ENCODE results near the gene LRG1.

LRG1 gene, protein sequence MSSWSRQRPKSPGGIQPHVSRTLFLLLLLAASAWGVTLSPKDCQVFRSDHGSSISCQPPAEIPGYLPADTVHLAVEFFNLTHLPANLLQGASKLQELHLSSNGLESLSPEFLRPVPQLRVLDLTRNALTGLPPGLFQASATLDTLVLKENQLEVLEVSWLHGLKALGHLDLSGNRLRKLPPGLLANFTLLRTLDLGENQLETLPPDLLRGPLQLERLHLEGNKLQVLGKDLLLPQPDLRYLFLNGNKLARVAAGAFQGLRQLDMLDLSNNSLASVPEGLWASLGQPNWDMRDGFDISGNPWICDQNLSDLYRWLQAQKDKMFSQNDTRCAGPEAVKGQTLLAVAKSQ

DNA sequence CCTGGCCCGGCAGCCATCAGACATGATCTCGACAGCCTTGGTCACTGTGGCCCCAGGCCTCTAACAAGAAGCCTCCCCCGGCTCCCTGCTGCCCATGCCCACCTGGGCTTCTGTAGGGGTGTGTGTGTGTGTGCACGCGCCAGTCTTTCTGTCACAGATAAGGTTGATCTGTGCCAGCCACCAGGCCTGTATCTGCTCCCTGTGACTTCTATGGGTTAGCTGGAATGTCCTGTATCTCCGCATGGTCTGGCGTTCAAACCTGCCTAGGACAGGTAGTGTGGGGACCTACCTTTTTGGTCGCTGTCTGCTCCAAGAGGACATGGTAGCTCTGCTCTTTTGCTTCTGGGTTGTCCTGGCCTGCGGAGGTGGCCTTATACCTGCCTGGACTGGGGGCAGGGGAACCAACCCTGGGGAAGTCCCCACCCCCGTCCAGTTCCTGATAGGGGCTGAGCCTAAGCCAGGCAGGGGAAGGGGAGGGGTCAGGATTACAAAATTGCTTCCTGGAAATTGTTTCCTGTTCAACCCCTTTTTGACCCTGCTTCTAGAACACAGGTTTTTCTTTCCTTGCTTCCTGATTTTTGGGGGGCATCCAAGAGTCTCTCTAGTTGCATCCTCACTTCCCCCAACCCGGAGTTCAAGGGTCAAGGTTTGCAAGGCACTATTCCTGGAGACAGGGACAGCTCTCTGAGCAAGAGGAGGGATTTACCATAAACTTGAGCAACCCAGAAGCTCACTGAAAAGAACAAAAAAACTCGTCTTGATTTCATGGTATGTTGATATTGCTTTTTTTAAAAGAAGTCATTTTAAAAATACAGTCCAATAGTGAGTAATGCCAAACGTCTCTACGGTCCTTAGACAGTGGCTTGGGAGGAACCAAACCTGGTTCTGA lies at the start of gene LRG1:
Gene LRG1, minus strand, starts transcription at position 344 of the 889 bp plus-strand sequence. Its CDS starts 23 bp downstream, at position 321.
- peak; percentile 33 for DNase-seq

DNA sequence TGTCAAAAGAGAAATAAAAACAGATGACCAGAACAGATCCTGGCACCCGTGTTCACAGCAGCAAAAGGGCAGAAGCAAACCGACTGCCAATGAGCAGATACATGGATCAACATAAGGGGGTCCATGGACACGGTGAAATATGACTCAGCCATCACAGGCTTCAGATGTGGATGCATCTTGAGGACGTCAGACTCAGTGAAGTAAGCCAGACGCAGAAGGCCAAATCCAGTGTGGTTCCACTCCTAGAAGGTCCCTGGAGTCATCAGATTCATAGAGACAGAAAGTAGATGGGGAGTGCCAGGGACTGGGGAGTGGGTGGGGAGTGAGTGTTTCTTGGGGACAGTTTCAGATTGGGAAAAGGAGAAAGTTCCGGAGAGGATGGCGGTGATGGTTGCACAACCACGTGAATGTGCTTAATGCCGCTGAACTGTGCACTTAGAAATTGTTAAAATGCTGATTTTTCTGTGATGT lies 48.5 kb upstream of the LRG1 start:
- no peak for DNase-seq

DNA sequence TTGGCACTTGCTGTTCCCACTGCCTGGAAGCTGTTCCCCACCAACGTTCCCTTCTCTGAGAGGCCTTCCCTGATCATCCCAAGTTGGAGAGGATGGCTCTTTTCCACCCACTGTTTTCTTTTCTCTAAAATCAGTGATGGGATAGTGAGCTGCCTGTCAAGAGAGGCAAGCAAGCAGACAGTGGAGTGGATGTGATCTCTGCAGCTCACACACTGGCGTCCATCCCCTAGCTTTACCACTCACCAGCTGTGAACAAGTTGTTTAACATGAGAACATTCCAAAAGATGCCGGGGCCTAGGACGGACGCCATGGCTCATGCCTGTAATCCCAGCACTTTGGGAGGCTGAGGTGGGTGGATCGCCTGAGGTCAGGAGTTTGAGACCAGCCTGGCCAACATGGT lies 47.7 kb upstream of the LRG1 start:
- DNase-seq = no peak

DNA sequence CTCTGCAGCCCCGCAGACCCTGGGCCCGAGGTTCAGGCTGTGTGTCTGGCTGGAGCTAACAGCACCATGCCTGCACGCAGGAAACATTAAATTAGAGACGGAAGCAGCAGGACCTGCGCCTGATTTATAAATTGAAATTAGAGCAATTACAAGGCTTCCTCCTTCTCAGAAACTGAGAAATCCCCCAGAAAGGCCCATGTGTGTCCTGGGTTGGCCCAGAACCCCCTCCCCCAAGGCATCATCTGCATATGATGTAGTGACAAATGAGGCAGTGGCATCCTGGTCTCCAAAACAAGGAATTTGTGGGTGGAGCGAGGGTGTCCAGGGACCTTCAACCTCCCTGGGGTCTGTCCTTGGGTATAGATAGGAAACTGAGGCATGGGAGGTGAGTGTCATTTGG lies 46.9 kb upstream of the LRG1 start:
- no peak for DNase-seq

DNA sequence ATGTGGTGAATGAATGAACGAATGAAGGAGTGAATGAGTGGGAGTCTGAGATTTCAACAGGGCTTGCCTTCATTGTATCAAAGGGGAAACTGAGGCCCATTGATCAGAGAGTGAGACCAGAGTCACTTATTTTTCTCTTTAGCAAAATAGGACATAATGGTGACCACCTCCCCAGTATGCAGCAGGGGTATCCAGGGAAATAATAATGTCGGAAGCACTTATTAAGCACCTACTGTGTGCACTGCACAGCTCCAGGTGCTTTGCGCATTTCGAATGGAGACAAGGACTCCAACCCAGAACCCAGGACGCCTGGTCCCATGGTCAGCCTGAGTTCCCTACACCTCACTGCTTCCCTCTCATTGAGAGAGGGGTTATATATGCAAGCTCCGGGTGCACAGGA lies 46.4 kb upstream of the LRG1 start:
- DNase-seq = no peak

DNA sequence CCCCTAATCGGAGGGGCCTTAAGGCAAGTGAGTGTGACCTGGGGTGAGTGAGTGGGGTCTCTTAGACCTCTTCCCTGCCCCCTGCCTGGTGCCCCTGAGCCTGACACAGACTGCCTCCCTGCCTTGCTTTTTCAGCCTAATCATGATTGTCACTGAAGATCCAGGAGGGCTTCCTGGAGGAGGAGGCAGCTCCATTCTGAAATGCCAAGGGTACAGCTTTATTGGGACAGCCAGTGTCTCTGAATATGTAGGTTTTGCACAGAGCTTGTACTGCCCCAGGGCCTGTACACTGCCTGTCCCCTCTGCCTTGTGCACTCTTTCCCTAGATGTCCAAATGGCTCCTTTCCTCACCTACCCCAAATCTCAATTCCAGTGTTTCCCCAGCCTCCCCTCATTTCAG lies 45.7 kb upstream of the LRG1 start:
- DNase-seq = no peak

DNA sequence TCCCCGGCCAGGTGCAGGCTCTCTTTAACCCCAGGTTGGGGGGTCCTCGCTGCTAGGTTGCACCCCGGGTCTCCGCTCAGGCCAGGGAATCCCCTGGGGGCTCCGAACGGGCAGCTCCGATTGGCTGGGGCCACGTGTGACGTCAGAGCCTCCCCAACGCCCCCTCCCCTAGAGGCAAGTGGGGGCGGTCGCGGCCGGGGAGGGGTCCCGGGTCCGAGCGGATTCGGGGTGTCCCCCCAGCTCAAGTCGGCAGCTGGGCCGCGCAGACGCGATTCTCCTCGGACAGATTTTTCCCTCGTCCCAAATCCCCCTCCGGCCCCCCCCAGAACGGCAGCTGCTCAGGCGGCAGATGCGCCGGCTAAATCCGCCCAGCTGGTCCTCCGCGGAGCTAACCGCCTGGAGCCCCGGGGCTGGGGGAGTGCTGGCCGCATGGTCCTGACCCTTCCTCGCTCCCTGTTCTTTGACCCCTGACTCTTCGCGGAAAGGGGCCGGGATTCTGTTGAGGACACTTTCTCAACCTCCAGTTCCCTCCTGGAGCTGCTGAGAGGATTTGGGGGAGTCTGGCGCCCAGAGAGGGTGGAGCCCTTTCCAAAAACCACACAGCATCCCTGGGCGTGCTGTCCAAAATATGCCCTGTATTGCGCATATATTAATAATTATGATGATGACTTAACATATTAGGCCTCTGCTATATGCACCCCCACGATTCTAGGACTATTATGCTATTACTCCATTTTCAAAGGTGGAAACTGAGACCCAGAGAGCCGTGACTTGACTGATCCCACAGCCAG lies 45.0 kb upstream of the LRG1 start:
- no peak for DNase-seq

DNA sequence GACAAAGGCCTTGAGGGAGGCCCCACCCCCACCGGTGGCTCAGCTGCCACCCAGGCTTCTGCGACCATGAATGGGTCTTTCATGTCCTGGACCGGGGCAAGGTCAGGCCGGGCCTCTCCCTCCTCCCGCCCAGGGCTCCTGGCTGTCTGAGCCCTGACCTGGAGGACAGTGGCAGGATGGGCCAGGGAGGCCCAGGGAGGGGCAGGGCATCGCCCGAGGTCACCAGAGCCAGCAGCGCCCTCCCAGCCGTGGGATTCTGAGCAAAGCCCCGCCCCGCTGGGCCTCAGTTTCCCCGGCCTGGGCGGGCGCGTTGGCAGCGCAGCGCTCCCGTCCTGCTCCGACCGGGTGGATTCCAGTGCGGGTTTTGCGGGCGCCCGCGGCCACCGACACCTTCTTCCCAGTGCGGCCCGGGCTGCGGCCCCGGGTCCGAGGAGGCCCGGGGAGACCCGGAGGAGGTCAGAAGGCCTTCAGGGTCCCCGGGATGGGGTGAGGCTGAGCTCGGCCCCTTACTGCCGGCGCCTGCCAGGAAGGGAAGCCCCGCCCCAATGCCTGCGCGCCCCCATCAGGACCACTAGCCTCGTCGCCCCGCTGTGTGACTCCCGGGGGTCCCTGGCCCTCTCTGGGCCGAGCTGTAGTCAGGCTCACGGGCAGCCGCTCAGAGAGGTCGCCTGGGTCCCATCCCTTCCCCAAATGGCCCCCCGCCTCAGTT lies 44.3 kb upstream of the LRG1 start:
- DNase-seq = peak; percentile 70

DNA sequence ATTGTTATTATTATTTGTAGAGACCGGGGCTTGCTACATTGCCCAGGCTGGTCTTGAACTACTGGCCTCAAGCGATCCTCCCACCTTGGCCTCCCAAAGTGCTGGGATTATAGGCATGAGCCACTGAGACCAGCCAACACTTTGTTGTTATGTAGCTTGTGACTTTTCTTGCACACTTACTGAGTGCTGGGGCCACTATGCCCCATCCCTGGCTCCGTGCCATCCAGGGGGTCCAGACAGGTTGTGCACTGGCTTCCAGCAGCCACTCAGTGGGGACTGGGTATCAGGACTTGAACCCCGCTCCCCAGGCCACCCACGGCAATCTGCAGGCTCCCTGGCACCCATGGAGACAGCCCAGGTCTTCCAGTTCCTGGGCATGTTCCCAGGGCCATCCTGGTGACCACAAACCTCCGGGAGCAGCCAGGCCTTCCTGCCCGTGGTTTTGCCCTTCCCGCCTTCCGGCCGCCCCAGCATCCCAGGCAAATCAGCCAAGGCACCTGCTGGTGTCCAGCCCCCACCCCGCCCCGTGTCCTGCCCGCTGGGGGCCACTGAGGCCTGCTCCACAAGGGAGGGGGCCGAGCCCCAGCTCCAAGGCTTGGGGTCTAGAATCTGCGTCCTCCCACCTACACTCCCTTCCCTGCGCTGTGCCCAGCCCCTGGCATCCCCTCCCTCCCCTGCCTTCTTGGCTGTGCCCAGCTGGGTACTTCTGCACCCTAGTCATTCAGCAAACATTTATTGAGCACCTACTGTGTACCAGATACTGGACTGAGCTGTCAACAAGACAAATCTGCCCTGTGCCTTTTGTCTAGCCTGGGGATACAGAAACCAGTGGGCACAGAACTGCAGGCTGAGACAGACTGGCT lies 43.4 kb upstream of the LRG1 start:
- DNase-seq = no peak

DNA sequence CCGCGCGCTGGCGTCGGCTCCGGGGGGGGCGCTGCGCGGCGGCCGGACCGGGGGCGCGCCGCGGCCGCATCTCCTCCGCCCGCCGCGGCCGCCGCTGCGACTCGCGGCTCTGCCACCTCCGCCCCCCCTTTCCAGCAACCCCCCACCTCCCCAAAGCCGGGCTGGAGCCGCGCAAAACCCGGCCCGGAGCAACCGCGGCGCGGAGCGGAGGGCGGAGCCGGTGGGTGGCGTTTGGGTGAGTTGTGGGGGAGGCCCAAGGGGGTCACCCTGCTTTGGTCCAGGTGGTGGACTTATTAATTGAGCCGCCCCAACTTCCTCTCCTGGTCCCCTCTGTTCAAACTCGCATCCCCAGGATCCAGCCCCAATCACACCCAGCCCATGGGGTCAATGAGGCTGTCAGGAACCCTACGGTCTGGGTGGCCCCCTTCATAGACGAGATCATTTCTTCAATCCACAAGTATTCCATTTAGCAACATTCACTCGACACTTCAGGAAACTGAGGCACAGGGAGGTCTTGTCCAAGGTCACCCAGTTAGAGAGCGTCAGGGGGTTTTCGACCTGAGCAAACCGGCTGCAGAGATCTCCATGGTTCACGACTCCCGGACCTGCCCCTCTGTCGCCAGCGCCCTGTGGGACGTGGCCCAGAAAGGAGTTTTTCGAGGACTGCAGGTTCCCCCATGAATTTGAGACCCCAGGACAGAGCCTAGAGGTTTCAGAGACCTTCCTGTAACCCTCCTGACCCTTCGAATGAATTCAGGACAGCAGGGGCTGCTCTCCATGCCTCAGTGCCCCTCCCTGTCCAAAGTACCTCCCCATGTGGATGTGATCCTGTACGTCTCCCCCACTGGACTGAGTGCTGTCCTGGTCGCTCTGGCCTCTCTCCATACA lies 42.1 kb upstream of the LRG1 start:
- DNase-seq = peak; percentile 56

DNA sequence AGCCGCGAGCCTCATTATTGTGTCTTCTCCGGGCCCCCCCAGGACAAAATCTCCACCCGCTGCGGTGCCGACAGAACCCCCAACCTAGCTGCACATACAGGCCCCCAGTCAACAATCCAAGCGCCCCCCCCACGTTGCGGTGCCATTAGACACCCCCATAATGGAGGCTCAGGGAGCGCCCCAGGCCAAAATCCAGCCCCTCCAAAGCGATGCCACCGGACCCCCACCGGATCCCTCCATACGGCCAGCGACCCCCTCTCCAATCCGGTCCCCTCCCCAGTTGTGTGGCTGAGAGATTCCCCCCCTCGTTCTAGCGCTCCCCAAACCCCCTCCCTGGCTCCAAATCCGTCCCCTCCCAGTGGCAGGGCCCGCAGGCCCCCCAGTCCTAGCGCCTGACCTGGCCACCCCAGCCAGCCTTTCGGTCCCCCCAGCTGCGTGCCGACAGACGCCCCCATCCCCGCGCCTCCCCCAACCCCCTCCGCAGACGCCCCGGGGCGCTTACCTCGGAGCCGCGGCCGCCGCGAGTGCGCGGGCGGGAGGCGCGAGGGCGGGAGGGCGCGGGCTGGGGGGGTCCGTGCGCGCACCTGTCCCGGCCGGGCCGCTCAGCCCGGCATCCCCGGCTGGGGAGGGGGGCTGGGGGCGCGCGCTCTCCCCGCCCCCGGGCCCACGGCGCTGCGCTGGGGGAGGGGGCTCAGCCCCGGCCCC lies 41.3 kb upstream of the LRG1 start:
- no peak for DNase-seq

DNA sequence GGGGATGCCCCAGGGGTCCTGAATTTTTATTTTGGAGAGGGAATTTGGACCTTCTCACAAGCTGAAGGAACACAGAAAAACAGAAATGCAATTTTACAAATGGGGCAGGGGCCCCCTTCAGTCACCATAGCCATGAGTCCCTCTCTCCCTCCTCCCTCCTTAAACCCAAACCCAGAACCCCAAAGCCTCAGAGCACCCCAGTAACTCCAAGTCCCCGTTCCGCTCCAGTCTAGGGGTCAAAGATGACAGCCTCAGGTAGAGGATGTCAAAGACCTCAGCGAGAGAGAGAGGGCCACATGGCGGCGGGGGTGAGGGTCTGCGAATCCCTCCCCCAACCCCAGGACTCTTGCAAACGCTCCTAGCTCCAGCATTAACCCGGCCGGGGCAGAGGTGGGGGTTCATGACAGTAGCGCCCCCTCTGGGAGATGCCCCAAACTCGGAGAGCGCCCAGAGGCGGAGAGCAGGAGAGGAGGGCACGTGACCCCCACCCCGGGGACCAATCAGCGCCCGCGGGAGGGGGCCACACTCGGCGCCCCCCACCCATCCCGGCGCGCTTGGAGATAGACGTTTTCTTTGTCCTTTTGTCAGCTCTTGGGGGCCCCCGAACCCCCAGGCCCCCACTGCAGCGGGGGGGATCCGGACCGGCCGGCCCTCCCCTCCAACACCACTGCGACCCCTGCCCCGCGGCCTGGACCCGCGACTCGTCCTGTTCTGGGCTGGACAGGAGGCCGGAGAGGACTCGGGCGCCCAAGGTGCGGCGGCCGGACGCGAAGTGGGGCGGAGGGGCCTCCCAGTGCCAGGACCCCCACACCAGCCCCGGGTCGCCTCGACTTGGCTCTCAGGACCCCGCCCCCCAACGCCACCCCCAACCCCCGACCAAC lies 40.4 kb upstream of the LRG1 start:
- DNase-seq = no peak

DNA sequence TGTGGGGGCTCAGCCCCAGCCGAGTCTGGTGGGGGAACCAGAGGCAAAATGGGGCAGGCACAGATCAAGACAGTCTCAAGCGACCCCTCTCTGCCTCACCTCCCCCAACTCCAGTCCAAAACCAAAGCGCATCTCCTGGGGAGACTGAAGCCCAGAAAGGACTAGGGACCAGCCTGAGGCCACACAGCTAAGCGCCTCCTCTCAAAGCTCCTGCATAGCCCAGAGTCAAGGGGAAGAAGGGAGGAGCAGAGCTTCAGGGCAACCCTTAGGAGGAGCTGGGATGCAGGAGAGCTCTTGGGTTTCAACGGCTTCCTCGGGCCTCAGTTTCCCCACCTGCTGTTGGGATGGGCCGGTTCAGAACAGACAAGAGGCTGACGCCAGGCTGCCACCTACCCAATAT lies 39.6 kb upstream of the LRG1 start:
- DNase-seq = no peak

DNA sequence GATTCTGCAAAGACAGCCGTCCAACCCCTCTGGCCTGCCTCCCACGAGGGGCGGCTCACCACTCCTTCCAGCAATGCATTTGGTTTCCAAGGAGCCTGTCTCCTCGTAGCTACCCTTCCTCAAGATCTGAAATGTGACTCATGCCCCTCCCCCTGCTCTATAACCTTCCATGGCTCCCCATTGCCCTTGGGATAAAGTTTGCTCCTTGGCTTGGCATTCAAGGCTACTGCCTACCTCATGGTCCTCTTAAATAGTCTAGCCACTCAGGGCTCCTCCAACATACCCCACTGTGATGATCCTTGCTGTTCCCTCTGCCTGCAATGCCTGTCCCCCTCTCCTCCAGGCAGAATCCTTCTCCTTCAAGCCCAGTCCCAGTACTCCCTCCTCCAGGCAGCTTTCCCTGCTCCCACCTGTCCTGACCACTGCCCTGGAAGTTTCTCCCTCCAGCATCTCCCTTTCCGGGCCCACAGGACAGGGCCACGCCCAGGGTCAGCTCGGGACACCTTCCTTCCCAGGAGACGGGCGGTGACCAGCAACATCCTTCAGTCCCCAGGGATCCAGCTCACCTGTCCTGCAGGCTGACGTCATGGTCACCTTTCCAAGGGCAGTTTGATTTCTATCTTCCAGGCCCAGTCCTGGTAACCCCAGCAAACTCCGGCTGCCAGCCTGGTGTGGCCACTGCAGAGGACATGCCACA lies 38.9 kb upstream of the LRG1 start:
- DNase-seq = no peak

DNA sequence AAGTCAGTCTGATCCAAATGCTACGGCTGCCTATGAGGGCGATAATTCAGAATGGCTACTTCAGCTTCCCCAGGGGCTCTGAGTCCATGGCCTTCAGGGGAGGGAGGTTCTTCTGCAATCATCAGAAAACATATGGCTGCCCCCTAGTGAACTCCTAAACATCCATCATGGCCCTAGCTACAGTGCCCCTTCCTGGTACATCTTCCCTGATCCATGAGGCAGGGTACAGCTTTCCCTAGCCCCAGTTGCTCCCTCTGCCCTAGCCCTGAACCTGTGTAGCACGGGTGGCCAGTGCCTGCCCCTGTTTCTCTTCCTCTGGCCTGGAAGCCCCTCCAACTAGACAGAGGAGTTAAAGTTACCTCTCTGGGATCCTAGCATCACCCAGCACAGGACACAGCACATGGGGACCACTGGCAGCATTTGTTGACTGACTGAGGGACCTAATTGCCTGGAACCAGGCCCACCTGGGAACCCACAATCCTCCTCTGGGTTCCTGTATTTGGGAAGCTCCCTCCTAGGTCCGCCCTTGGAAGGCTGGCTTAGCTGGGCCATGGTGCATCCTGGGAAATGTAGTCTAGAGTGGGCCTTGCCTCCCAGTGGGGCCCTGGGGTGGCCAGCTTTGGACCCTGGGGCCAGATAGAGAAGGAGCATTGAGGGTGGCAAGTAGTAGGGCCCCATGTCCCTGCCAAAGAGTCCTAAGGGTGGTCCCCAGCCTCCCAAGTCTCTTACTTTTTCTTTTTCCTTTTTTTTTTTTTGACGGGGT lies 37.4 kb upstream of the LRG1 start:
- no peak for DNase-seq

DNA sequence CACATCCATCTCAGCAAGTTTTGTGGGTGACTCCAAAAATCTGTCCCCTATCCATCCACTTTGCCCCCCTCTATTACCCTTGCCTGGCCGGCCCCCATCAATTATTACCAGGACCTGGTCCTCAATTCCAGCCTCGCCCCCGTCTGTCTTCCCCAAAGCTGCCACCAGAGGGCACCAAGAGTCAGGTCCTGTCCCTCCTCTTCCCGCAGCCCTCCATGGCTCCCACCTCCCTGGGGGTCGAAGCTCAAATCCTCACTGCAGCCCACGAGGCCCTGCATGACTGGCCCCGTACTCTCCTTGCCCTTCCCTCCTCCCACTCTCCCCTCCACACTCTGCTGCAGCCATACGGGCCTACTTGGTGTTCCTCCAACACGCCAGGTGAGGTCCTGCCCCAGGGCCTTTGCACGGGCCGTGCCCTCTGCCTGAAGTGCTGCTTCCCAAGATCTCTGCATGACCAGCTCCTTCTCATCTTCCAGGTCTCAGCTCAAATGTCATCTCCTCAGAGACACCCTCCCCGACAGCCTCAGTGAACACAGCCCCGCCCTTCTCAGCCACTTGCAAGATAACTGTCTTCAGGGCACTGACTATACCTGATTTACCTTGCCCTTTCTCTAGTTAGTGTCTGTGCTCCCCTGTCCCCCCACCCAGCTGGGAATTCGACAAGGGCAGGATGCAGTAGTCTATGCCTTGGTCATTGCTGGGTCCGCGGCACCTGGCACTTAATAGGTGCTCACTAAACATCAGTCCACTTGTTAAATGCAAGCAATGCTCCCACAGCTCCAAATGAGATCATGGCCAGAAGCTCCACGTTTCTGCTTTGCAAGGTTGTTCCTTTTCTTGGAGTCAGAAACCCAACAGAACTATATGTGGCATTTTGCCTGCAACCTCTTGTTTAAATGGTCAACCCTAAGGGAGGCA lies 36.4 kb upstream of the LRG1 start:
- DNase-seq = peak; percentile 90
